Adrenal gland (tissue), 12 donors: ENCODE measurements around the gene ACAD9. TPM values are rescaled to one million over a fixed set of nuclear protein-coding genes. Genes with fewer than 3 reads are reported as not detected.

Source experiments
- DNase-seq, 7 donors: peaks; one replicate each; pipeline ENCODE4 v3.0.0-alpha.2; 2019 to 2020
- H3K27ac ChIP-seq, 5 donors: fragments of 200-600 bp; sonication (generic) in 4 of 5; 1 replicate in 3 of 5; 2 replicates in 2 of 5; pipeline versions ENCODE4 v1.5.1 to v1.8.0; 2016 to 2020; ENCODE audit warnings: mild to moderate bottlenecking in 1 of 5
- H3K27me3 ChIP-seq: fragments of 200-600 bp; 2 replicates; pipeline ENCODE4 v1.8.0; 2021
- H3K36me3 ChIP-seq, 2 donors: fragments of 200-600 bp; replicated peaks in 1 of 2; 1 replicate in 1 of 2; 2 replicates in 1 of 2; pipeline versions ENCODE4 v1.5.1 to v1.8.0; 2018 to 2022
- H3K4me1 ChIP-seq, 2 donors: fragments of 200-600 bp; replicated peaks in 1 of 2; 1 replicate in 1 of 2; 2 replicates in 1 of 2; pipeline versions ENCODE4 v1.5.1 to v1.8.0; 2018 to 2021
- H3K4me3 ChIP-seq, 4 donors: fragments of 200-600 bp; sonication (generic) in 3 of 4; one replicate each; pipeline ENCODE4 v1.5.1; 2016 to 2018
- H3K9me3 ChIP-seq, 3 donors: fragments of 200-600 bp; sonication (generic) in 1 of 3; replicated peaks in 1 of 3; 1 replicate in 2 of 3; 2 replicates in 1 of 3; pipeline versions ENCODE4 v1.5.1 to v1.8.0; 2016 to 2021
- POLR2A ChIP-seq, 2 donors: fragments of 450-650 bp; IDR thresholded peaks; one replicate each; pipeline ENCODE4 v1.6.1; 2017; ENCODE audit warnings: antibody characterized with exemption in 2 of 2, mild to moderate bottlenecking in 2 of 2, moderate library complexity in 1 of 2
- WGBS, 4 donors: extraction: QIAGEN DNeasy Blood & Tissue Kit in 2 of 4; methylation state at CpG; one replicate each; pipeline versions ENCODE4 v1.1.5 to v1.1.7; 2013 to 2017; 5-methylcytosine and 5-hydroxymethylcytosine counted together
- intact Hi-C, 2 donors: fragments of 100-400 bp; cut with DNase I; formaldehyde crosslinking; loops; one replicate each; pipeline versions ENCODE4 v1.14.1 to v1.15.0; 2022 to 2023
- polyA plus RNA-seq, 3 donors: library from polyadenylated mRNA; stranded (reverse); fragments of 200-250 nt in 2 of 3; fragments of 350-450 nt in 1 of 3; fragmentation: Illumina TruSeq in 1 of 3; extraction: RNeasy Lipid Tissue Mini Kit (QIAGEN cat#74804) in 1 of 3; gene quantifications; one replicate each; pipeline ENCODE4 v1.2.3, GENCODE V29; 2013 to 2014
- small RNA-seq, 2 donors: library from RNA; depleted of rRNA; stranded (forward); fragments of <200 nt; gene quantifications; one replicate each; pipeline ENCODE3, GENCODE V24; 2016
- total RNA-seq, 9 donors: library from RNA; depleted of rRNA in 4 of 9; stranded (reverse); fragments of >200 nt in 4 of 9; fragments of 120-200 nt in 1 of 9; fragmentation: NEBNext Ultra II Directional in 1 of 9; extraction: Animal tissue kit (Norgen Biotek cat#: 25700) in 1 of 9; gene quantifications; one replicate each; pipeline versions ENCODE4 v1.1.0 to v1.2.4, GENCODE V29; 2013 to 2023
- TF ChIP-seq, protein P1 (sequence below), 6 experiments: fragments of 450-650 bp in 4 of 6; fragments of 200-600 bp in 2 of 6; sonication (generic) in 1 of 6; IDR thresholded peaks; 1 replicate in 5 of 6; 2 replicates in 1 of 6; pipeline versions ENCODE4 v1.5.1 to v1.8.0; 2016 to 2021; ENCODE audit warnings: antibody characterized with exemption in 6 of 6, mild to moderate bottlenecking in 2 of 6, moderate library complexity in 1 of 6
- donor health status: healthy with polysubstance abuse.
- donor health status: Bipolar disorder and iron deficiency.
- donor health status: DM: yes; HTN: yes; CAD: no.
- donor health status: DM: no; HTN: no; CAD: no.
- donor health status: DM: no; HTN: no; CAD: no.
- donor health status: DM: yes; HTN: yes; CAD: no.

Gene ACAD9
- total and polyA plus RNA-seq, 12 donors: 39.1 to 68.0 (median 51.6) TPM

DNA sequence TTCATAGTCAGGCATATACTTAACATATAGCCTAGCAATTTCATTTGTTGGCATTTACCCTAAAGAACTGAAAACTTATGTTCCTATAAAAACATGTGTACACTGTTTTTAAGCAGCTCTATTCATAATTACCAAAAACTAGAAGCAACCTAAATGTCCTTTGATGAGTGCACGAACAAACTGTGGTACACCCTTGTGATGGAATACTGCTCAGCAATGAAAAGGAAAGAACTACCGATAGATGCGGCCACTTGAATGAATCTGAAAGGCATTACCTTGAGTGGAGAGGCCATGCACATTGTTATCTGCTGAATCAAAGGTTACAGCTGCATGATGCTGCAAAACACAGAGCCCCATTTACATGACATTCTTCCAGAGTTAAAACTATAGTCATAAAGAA is 69.7 kb downstream of the ACAD9 start:
- no peak overlapping the region for H3K27ac ChIP-seq
- DNase-seq: peak in 1 of 7 donors; percentile 0
- H3K4me3 ChIP-seq: no peak overlapping the region
- intact Hi-C loops: no loop called here
- 80 to 88% (median 85%) methylated on average over 3 of the region's 3 CpGs for WGBS, 4 donors
- no peaks in the 10 kb centered on the region for H3K36me3 ChIP-seq
- TF ChIP-seq POLR2A (IDR thresholded peaks at IDR 0.05): no peak
- TF ChIP-seq, protein P1, sequence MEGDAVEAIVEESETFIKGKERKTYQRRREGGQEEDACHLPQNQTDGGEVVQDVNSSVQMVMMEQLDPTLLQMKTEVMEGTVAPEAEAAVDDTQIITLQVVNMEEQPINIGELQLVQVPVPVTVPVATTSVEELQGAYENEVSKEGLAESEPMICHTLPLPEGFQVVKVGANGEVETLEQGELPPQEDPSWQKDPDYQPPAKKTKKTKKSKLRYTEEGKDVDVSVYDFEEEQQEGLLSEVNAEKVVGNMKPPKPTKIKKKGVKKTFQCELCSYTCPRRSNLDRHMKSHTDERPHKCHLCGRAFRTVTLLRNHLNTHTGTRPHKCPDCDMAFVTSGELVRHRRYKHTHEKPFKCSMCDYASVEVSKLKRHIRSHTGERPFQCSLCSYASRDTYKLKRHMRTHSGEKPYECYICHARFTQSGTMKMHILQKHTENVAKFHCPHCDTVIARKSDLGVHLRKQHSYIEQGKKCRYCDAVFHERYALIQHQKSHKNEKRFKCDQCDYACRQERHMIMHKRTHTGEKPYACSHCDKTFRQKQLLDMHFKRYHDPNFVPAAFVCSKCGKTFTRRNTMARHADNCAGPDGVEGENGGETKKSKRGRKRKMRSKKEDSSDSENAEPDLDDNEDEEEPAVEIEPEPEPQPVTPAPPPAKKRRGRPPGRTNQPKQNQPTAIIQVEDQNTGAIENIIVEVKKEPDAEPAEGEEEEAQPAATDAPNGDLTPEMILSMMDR (IDR thresholded peaks at IDR 0.05): no peak
- H3K4me1 ChIP-seq: no peaks in the 10 kb centered on the region
- no peaks in the 10 kb centered on the region for H3K27me3 ChIP-seq
- H3K9me3 ChIP-seq: no peaks in the 10 kb centered on the region

DNA sequence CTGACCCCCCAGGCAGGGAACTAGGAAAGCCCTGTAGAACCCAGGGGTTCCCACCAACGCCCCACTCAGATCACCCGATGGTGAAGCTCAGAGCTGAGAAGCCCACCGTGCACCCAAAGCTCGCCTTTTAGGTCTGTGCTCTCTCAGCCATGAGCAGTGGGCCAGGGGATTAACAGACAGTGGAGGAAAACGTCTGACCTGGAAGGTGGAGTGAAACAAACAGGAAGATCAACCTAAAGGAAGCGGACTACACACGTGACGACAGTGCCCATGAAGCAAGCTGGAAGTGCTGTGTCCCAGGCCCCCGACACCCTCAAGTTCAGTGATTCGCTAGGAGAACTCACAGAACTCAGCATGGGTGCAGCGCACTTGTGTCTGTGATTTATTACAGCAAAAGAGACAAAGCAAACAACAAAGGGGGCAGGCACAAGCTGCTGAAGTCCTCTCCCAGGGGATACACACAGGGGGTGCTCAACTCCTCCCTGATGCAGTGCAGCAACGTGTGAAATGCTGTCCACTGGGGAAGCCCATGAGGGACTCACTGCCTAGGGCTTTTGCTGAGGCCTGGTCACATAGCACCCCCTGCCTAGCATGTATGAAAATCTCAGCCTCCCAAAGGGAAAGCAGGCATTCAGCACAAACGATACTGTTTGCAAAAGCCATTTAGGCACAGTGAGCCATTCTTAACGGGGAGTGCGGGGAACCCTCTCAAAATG is 71.0 kb downstream of the ACAD9 start:
- no peaks in the 10 kb centered on the region for H3K27me3 ChIP-seq
- no peak overlapping the region for H3K27ac ChIP-seq
- peak in 1 of 7 donors; percentile 31 for DNase-seq
- intact Hi-C loops: no loop called here
- H3K36me3 ChIP-seq: no peaks in the 10 kb centered on the region
- no peaks in the 10 kb centered on the region for H3K4me1 ChIP-seq
- WGBS, 4 donors: 66 to 73% (median 70%) methylated on average over 11 to 15 of the region's 15 CpGs
- no peaks in the 10 kb centered on the region for H3K9me3 ChIP-seq
- TF ChIP-seq, protein P1 (IDR thresholded peaks at IDR 0.05): no peak
- no peak for TF ChIP-seq POLR2A (IDR thresholded peaks at IDR 0.05)
- no peak overlapping the region for H3K4me3 ChIP-seq

DNA sequence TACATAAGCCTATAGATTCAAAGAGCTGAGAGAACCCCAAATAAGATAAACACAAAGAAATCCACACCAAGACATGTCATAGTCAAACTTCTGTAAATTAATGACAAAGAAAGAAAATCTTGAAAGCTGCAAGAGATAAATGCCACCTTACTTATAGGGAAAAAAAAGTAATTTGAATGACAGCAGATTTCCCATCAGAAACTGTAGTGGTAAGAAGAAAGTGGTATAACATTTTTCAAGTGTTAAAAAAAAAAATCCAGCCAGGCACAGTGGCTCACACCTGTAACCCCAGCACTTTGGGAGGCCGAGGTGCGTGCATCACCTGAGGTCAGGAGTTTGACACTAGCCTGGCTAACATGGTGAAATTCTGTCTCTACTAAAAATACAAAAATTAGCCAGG is 77.0 kb downstream of the ACAD9 start:
- Histone ChIP-seq H3K36me3 (no peaks in the 10 kb centered on the region), H3K4me3 (no peak overlapping the region), H3K27ac (no peak overlapping the region), H3K27me3 (no peaks in the 10 kb centered on the region), H3K9me3 (no peaks in the 10 kb centered on the region), H3K4me1 (no peaks in the 10 kb centered on the region)
- DNase-seq: peak in 1 of 7 donors; percentile 6
- TF ChIP-seq, protein P1 (IDR thresholded peaks at IDR 0.05): no peak
- no peak for TF ChIP-seq POLR2A (IDR thresholded peaks at IDR 0.05)
- 81 to 100% (median 97%) methylated on average over 2 of the region's 2 CpGs for WGBS, 4 donors
- intact Hi-C loops: no loop called here

Small RNA genes within 50 kb of the gene (small RNA-seq; reads per million reads assigned to genes)
- 0 reads per million in 2 donors for gene AC112484.4

Other genes starting within 250 kb of the ACAD9 start
- gene RPN1, start 228.8 kb upstream of the ACAD9 start, total RNA-seq: 100 to 1,000 TPM; 136 to 299 (median 244) TPM
- gene RPN1, start 228.8 kb upstream of the ACAD9 start, polyA plus RNA-seq: 100 to 1,000 TPM in 1 of 3 donors, 10 to 100 TPM in 2; 35.9 to 280 (median 92.1) TPM
- gene RAB7A, start 153.4 kb upstream of the ACAD9 start, total RNA-seq: 100 to 1,000 TPM in 7 of 9 donors, 10 to 100 TPM in 2; 76.7 to 400 (median 125) TPM
- 100 to 1,000 TPM; 127 to 446 (median 140) TPM for gene RAB7A, start 153.4 kb upstream of the ACAD9 start, polyA plus RNA-seq
- 1 to 10 TPM in 2 of 9 donors, under 1 TPM in 6, not detected in 1; 0.14 to 1.9 (median 0.56) TPM for gene CFAP92, start 114.5 kb downstream of the ACAD9 start, total RNA-seq
- under 1 TPM; 0.27 to 0.48 (median 0.48) TPM for gene CFAP92, start 114.5 kb downstream of the ACAD9 start, polyA plus RNA-seq
- 1 to 10 TPM in 7 of 9 donors, under 1 TPM in 2; 0.60 to 4.7 (median 1.8) TPM for gene EFCC1, start 121.7 kb downstream of the ACAD9 start, total RNA-seq
- gene EFCC1, start 121.7 kb downstream of the ACAD9 start, polyA plus RNA-seq: 1 to 10 TPM in 2 of 3 donors, under 1 TPM in 1; 0.46 to 6.0 (median 1.9) TPM
- gene GP9, start 181.2 kb downstream of the ACAD9 start, total RNA-seq: 1 to 10 TPM in 1 of 9 donors, not detected in 8; 1.6 TPM
- gene GP9, start 181.2 kb downstream of the ACAD9 start, polyA plus RNA-seq: under 1 TPM in 1 of 3 donors, not detected in 2; 0.13 TPM
- 10 to 100 TPM in 8 of 9 donors, 1 to 10 TPM in 1; 3.8 to 37.2 (median 32.0) TPM for gene RAB43, start 242.2 kb downstream of the ACAD9 start, total RNA-seq
- 10 to 100 TPM in 1 of 3 donors, 1 to 10 TPM in 1, under 1 TPM in 1; 0.33 to 13.0 (median 7.9) TPM for gene RAB43, start 242.2 kb downstream of the ACAD9 start, polyA plus RNA-seq